HEK293 (cell line): ENCODE data around the gene MUC22.

ENCODE experiments used
- CTCF ChIA-PET: fragments of 350-600 bp; formaldehyde crosslinking; extraction: SDS; loops from one replicate; lab custom pipeline; 2021; ENCODE audit warnings: antibody characterized with exemption; lab: Yijun Ruan, JAX
- POLR2A ChIA-PET: fragments of 300-600 bp; formaldehyde crosslinking; extraction: SDS; loops from one replicate; lab custom pipeline; 2020; ENCODE audit warnings: antibody characterized with exemption, inconsistent platforms; lab: Yijun Ruan, JAX
- H3K27ac ChIP-seq: fragments of 200-500 bp; sonication (Bioruptor generic); 2 replicates; pipeline ENCODE4 v1.5.1; 2014; ENCODE audit warnings: low read depth, low read length, control low read depth, inconsistent platforms; ENCODE audit errors: extremely low read depth
- H3K36me3 ChIP-seq, 2 experiments: fragments of 200-500 bp in 1 of 2; sonication (Bioruptor generic) in 1 of 2; 1 replicate in 1 of 2; 2 replicates in 1 of 2; pipeline ENCODE4 v1.5.1; 2014 to 2017; ENCODE audit warnings: inconsistent platforms in 2 of 2, low read length in 2 of 2; ENCODE audit not compliant: control insufficient read depth in 2 of 2, insufficient read depth in 1 of 2
- H3K4me1 ChIP-seq: fragments of 200-500 bp; sonication (Bioruptor generic); 2 replicates; pipeline ENCODE4 v1.5.1; 2014; ENCODE audit warnings: mild to moderate bottlenecking, low read length, inconsistent platforms; ENCODE audit not compliant: control insufficient read depth, insufficient read depth
- H3K4me3 ChIP-seq: 2 replicates; pipeline ENCODE4 v1.5.1; 2011; ENCODE audit warnings: low read depth, mild to moderate bottlenecking, control low read depth, low read length, moderate library complexity
- H3K9me3 ChIP-seq: fragments of 200-500 bp; sonication (Bioruptor generic); 2 replicates; pipeline ENCODE4 v1.5.1; 2014; ENCODE audit warnings: low read depth, low read length, inconsistent platforms; ENCODE audit not compliant: control insufficient read depth, insufficient read depth
- BCL11B ChIP-seq: fragments of 450-650 bp; formaldehyde crosslinking; IDR thresholded peaks from 2 replicates; pipeline ENCODE4 v1.5.1; 2016; ENCODE audit warnings: low read depth, missing biosample characterization, missing genetic modification characterization
- EGR2 ChIP-seq: fragments of 450-650 bp; formaldehyde crosslinking; IDR thresholded peaks from 2 replicates; pipeline ENCODE4 v1.5.1; 2016; ENCODE audit warnings: low read depth, missing biosample characterization, missing genetic modification characterization
- GLIS1 ChIP-seq: fragments of 450-650 bp; formaldehyde crosslinking; IDR thresholded peaks from 2 replicates; pipeline ENCODE4 v1.5.1; 2016; ENCODE audit warnings: missing biosample characterization, missing genetic modification characterization
- KLF1 ChIP-seq: fragments of 450-650 bp; formaldehyde crosslinking; IDR thresholded peaks from 2 replicates; pipeline ENCODE4 v1.5.1; 2016; ENCODE audit warnings: missing biosample characterization, missing genetic modification characterization
- MYNN ChIP-seq: fragments of 450-650 bp; formaldehyde crosslinking; IDR thresholded peaks from 2 replicates; pipeline ENCODE4 v1.5.1; 2016; ENCODE audit warnings: missing biosample characterization, missing genetic modification characterization, borderline replicate concordance
- MZF1 ChIP-seq: fragments of 450-650 bp; formaldehyde crosslinking; IDR thresholded peaks from 2 replicates; pipeline ENCODE4 v1.5.1; 2017; ENCODE audit warnings: missing biosample characterization, missing genetic modification characterization, borderline replicate concordance
- RBAK ChIP-seq: fragments of 450-650 bp; formaldehyde crosslinking; IDR thresholded peaks from 2 replicates; pipeline ENCODE4 v1.5.1; 2016; ENCODE audit warnings: missing biosample characterization, missing genetic modification characterization
- SCRT2 ChIP-seq: fragments of 450-650 bp; formaldehyde crosslinking; IDR thresholded peaks from 2 replicates; pipeline ENCODE4 v1.5.1; 2016; ENCODE audit warnings: missing biosample characterization, missing genetic modification characterization
- ZBTB7A ChIP-seq: fragments of 450-650 bp; formaldehyde crosslinking; IDR thresholded peaks from 2 replicates; pipeline ENCODE4 v1.5.1; 2016; ENCODE audit warnings: low read depth, missing biosample characterization, missing genetic modification characterization
- ZEB2 ChIP-seq: fragments of 450-650 bp; formaldehyde crosslinking; IDR thresholded peaks from 2 replicates; pipeline ENCODE4 v1.5.1; 2016; ENCODE audit warnings: missing biosample characterization, missing genetic modification characterization
- ZFHX2 ChIP-seq: fragments of 450-650 bp; formaldehyde crosslinking; conservative IDR thresholded peaks from 2 replicates; pipeline ENCODE4 v1.5.1; 2016; ENCODE audit warnings: missing biosample characterization, missing genetic modification characterization
- ZFP41 ChIP-seq: fragments of 450-650 bp; formaldehyde crosslinking; IDR thresholded peaks from 2 replicates; pipeline ENCODE4 v1.5.1; 2016; ENCODE audit warnings: missing biosample characterization, missing genetic modification characterization, borderline replicate concordance
- ZFP69B ChIP-seq: fragments of 450-650 bp; formaldehyde crosslinking; IDR thresholded peaks from 2 replicates; pipeline ENCODE4 v1.5.1; 2016; ENCODE audit warnings: missing biosample characterization, missing genetic modification characterization
- ZNF112 ChIP-seq: fragments of 450-650 bp; formaldehyde crosslinking; IDR thresholded peaks from 2 replicates; pipeline ENCODE4 v1.5.0; 2017; ENCODE audit warnings: missing biosample characterization, missing genetic modification characterization
- ZNF140 ChIP-seq: fragments of 450-650 bp; formaldehyde crosslinking; IDR thresholded peaks from 2 replicates; pipeline ENCODE4 v1.5.1; 2016; ENCODE audit warnings: missing biosample characterization, missing genetic modification characterization
- ZNF175 ChIP-seq: fragments of 450-650 bp; formaldehyde crosslinking; IDR thresholded peaks from 2 replicates; pipeline ENCODE4 v1.5.1; 2016; ENCODE audit warnings: missing biosample characterization, missing genetic modification characterization
- ZNF221 ChIP-seq: fragments of 450-650 bp; formaldehyde crosslinking; IDR thresholded peaks from 2 replicates; pipeline ENCODE4 v1.5.1; 2017; ENCODE audit warnings: missing biosample characterization, missing genetic modification characterization, borderline replicate concordance
- ZNF248 ChIP-seq: fragments of 450-650 bp; formaldehyde crosslinking; IDR thresholded peaks from 2 replicates; pipeline ENCODE4 v1.5.1; 2017; ENCODE audit warnings: missing biosample characterization, missing genetic modification characterization
- ZNF266 ChIP-seq: fragments of 450-650 bp; formaldehyde crosslinking; IDR thresholded peaks from 2 replicates; pipeline ENCODE4 v1.5.1; 2016; ENCODE audit warnings: missing biosample characterization, missing genetic modification characterization, low read depth
- ZNF311 ChIP-seq: fragments of 450-650 bp; formaldehyde crosslinking; IDR thresholded peaks from 2 replicates; pipeline ENCODE4 v1.5.1; 2017; ENCODE audit warnings: missing biosample characterization, missing genetic modification characterization, borderline replicate concordance
- ZNF324 ChIP-seq: fragments of 450-650 bp; formaldehyde crosslinking; IDR thresholded peaks from 2 replicates; pipeline ENCODE4 v1.5.1; 2016; ENCODE audit warnings: missing biosample characterization, missing genetic modification characterization
- ZNF394 ChIP-seq: fragments of 450-650 bp; formaldehyde crosslinking; IDR thresholded peaks from 2 replicates; pipeline ENCODE4 v1.5.1; 2016; ENCODE audit warnings: missing biosample characterization, missing genetic modification characterization, mild to moderate bottlenecking, moderate library complexity, borderline replicate concordance
- ZNF416 ChIP-seq: fragments of 450-650 bp; formaldehyde crosslinking; IDR thresholded peaks from 2 replicates; pipeline ENCODE4 v1.5.1; 2016; ENCODE audit warnings: missing biosample characterization, missing genetic modification characterization
- ZNF48 ChIP-seq: fragments of 450-650 bp; formaldehyde crosslinking; IDR thresholded peaks from 2 replicates; pipeline ENCODE4 v1.5.1; 2016; ENCODE audit warnings: missing biosample characterization, missing genetic modification characterization
- ZNF501 ChIP-seq: fragments of 450-650 bp; formaldehyde crosslinking; IDR thresholded peaks from 2 replicates; pipeline ENCODE4 v1.5.1; 2016; ENCODE audit warnings: missing biosample characterization, missing genetic modification characterization
- ZNF510 ChIP-seq: fragments of 450-650 bp; formaldehyde crosslinking; IDR thresholded peaks from 2 replicates; pipeline ENCODE4 v1.5.1; 2018; ENCODE audit warnings: mild to moderate bottlenecking, missing genetic modification characterization, missing biosample characterization; ENCODE audit not compliant: insufficient replicate concordance
- ZNF514 ChIP-seq: fragments of 450-650 bp; formaldehyde crosslinking; IDR thresholded peaks from 2 replicates; pipeline ENCODE4 v1.5.1; 2016; ENCODE audit warnings: missing biosample characterization, missing genetic modification characterization
- ZNF561 ChIP-seq: fragments of 450-650 bp; IDR thresholded peaks from 2 replicates; pipeline ENCODE4 v1.5.1; 2018; ENCODE audit warnings: missing biosample characterization, missing genetic modification characterization, borderline replicate concordance
- ZNF600 ChIP-seq: fragments of 450-650 bp; formaldehyde crosslinking; IDR thresholded peaks from 2 replicates; pipeline ENCODE4 v1.5.1; 2016; ENCODE audit warnings: missing biosample characterization, missing genetic modification characterization
- ZNF610 ChIP-seq: fragments of 450-650 bp; formaldehyde crosslinking; IDR thresholded peaks from 2 replicates; pipeline ENCODE4 v1.5.1; 2016; ENCODE audit warnings: missing biosample characterization, missing genetic modification characterization, borderline replicate concordance
- ZNF621 ChIP-seq: fragments of 450-650 bp; formaldehyde crosslinking; IDR thresholded peaks from 2 replicates; pipeline ENCODE4 v1.5.1; 2017; ENCODE audit warnings: missing biosample characterization, missing genetic modification characterization
- ZNF623 ChIP-seq: fragments of 450-650 bp; formaldehyde crosslinking; IDR thresholded peaks from 2 replicates; pipeline ENCODE4 v1.5.1; 2016; ENCODE audit warnings: missing biosample characterization, missing genetic modification characterization
- ZNF629 ChIP-seq: fragments of 450-650 bp; formaldehyde crosslinking; IDR thresholded peaks from 2 replicates; pipeline ENCODE4 v1.5.1; 2017; ENCODE audit warnings: missing biosample characterization, missing genetic modification characterization
- ZNF658 ChIP-seq: fragments of 450-650 bp; formaldehyde crosslinking; IDR thresholded peaks from 2 replicates; pipeline ENCODE4; 2016; ENCODE audit warnings: missing biosample characterization, missing genetic modification characterization
- ZNF660 ChIP-seq: fragments of 450-650 bp; IDR thresholded peaks from 2 replicates; pipeline ENCODE4 v1.5.1; 2018; ENCODE audit warnings: missing biosample characterization, mild to moderate bottlenecking, missing genetic modification characterization
- ZNF768 ChIP-seq: fragments of 450-650 bp; formaldehyde crosslinking; IDR thresholded peaks from 2 replicates; pipeline ENCODE4 v1.5.1; 2018; ENCODE audit warnings: missing biosample characterization, mild to moderate bottlenecking, missing genetic modification characterization
- ZNF777 ChIP-seq: fragments of 450-650 bp; formaldehyde crosslinking; IDR thresholded peaks from 2 replicates; pipeline ENCODE4 v1.5.1; 2017; ENCODE audit warnings: missing biosample characterization, missing genetic modification characterization, borderline replicate concordance
- ZNF785 ChIP-seq: fragments of 450-650 bp; formaldehyde crosslinking; IDR thresholded peaks from 2 replicates; pipeline ENCODE4 v1.5.1; 2016; ENCODE audit warnings: missing biosample characterization, missing genetic modification characterization
- ZNF792 ChIP-seq: fragments of 450-650 bp; formaldehyde crosslinking; IDR thresholded peaks from 2 replicates; pipeline ENCODE4 v1.5.1; 2016; ENCODE audit warnings: missing biosample characterization, missing genetic modification characterization
- ZSCAN30 ChIP-seq: fragments of 450-650 bp; IDR thresholded peaks from 2 replicates; pipeline ENCODE4 v1.5.1; 2018; ENCODE audit warnings: missing biosample characterization, mild to moderate bottlenecking, missing genetic modification characterization, moderate library complexity
- ZXDB ChIP-seq: fragments of 450-650 bp; formaldehyde crosslinking; IDR thresholded peaks from 2 replicates; pipeline ENCODE4 v1.5.1; 2016; ENCODE audit warnings: missing biosample characterization, missing genetic modification characterization
- TF ChIP-seq, protein P1 (sequence below): fragments of 450-650 bp; formaldehyde crosslinking; IDR thresholded peaks from 2 replicates; pipeline ENCODE4 v1.5.1; 2017; ENCODE audit warnings: missing biosample characterization, missing genetic modification characterization
- TF ChIP-seq, protein P2 (sequence below): fragments of 450-650 bp; formaldehyde crosslinking; IDR thresholded peaks from 2 replicates; pipeline ENCODE4 v1.5.1; 2016; ENCODE audit warnings: missing biosample characterization, missing genetic modification characterization

Gene MUC22

DNA sequence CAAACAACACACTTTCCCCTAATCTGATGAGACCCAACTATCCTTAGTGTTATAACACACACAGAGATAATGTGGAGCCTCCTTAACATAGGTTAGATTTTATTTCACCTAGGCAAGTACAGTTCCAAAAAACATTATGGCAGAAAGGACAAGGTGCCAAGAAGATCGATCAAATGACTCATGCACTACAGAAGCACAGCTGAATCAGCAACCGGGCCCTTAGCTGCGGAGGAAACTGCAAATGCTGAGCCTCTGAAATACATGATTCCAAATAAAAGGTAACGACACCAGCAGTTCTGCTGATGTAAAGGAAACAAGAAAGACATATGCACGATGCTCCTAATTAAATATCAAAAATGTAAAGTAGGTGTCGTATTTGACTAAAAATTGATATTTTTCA lies 46.6 kb upstream of the MUC22 start:
- H3K9me3 ChIP-seq, result no peaks in the 10 kb centered on the region
- H3K36me3 ChIP-seq, result no peaks in the 10 kb centered on the region
- H3K4me3 ChIP-seq, result no peak overlapping the region
- no peak for TF ChIP-seq ZSCAN30 (tag by site-specific recombination)
- TF ChIP-seq ZNF324 (tag by site-specific recombination), result no peak
- TF ChIP-seq ZNF600, result no peak
- no peak for TF ChIP-seq ZNF221
- TF ChIP-seq RBAK (tag by site-specific recombination), result no peak
- TF ChIP-seq ZNF510 (tag by site-specific recombination), result no peak
- TF ChIP-seq ZNF610, result no peak
- TF ChIP-seq ZNF658 (tag by site-specific recombination), result no peak
- TF ChIP-seq ZNF792 (tag by site-specific recombination), result no peak
- TF ChIP-seq ZNF266 (tag by site-specific recombination), result no peak
- TF ChIP-seq ZNF785 (tag by site-specific recombination), result no peak
- no peak for TF ChIP-seq ZFP69B (tag by site-specific recombination)
- no peak for TF ChIP-seq ZNF777 (tag by site-specific recombination)
- no peak for TF ChIP-seq ZXDB (tag by site-specific recombination)
- no peak for TF ChIP-seq ZNF311 (tag by site-specific recombination)
- ChIA-PET POLR2A (no interaction called here), CTCF (interaction anchor here (0.7 kb wide), 1 partner anchor 40 kb away, joined by 3 read pairs; no protein-coding TSS in a partner anchor)
- H3K27ac ChIP-seq, result no peak overlapping the region
- H3K4me1 ChIP-seq, result peaks cover 2% of the 10 kb centered on the region; the same call in 1 of the 2 replicates

DNA sequence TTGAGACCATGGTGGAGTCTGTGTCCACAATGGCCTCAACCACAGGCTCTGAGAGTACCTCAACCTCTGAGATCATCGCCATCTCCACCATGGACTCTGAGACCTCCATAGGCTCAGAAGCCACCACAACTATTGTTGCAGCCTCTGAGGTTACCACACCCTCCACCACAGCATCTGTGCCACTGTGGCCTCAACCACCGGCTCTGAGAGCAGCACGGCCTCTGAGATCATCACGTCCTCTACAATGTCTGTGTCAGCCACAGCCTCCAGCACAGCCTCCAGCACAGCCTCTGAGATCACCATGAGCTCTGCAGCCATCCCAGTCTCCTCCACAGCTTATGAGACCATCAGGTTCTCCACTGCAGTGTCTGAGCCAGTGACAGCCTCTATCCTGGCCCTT lies 46.2 kb upstream of the MUC22 start:
- H3K27ac ChIP-seq, result no peak overlapping the region
- CTCF ChIA-PET, result no interaction called here

DNA sequence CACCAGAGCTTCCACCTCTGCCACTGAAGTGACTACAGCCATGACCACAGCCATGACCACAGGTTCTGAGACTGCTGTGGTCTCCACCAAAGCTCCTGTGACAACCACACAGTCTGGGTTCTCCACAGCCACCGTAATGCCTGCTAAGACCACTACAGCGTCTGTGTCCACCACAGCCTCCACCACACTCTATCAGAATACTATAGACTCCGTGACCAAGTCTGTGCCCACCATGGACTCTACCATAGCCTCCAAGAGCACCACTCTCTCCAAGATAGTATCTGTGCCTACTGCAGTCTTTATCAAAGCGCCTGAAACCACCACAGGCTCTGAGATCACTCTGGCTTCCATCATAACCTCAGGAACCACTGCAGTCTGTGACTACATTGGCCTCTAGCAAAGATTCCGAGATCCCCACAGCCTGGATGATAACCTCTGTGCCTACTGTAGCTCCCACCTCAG lies 45.1 kb upstream of the MUC22 start:
- Histone ChIP-seq H3K4me1 (peaks cover 2% of the 10 kb centered on the region; the same call in 1 of the 2 replicates), H3K36me3 (no peaks in the 10 kb centered on the region), H3K4me3 (no peak overlapping the region), H3K27ac (no peak overlapping the region), H3K9me3 (no peaks in the 10 kb centered on the region)
- CTCF ChIA-PET, result no interaction called here
- POLR2A ChIA-PET, result no interaction called here
- no peak for TF ChIP-seq ZNF621 (tag by site-specific recombination)
- no peak for TF ChIP-seq ZNF175 (tag by site-specific recombination)
- no peak for TF ChIP-seq ZNF623
- no peak for TF ChIP-seq ZNF48
- TF ChIP-seq ZNF248 (tag by site-specific recombination), result no peak
- TF ChIP-seq ZNF416 (tag by site-specific recombination), result no peak
- TF ChIP-seq ZSCAN30 (tag by site-specific recombination), result no peak
- TF ChIP-seq ZNF561 (tag by site-specific recombination), result no peak
- TF ChIP-seq ZNF501 (tag by site-specific recombination), result no peak
- TF ChIP-seq KLF1 (tag by site-specific recombination), result no peak
- TF ChIP-seq, protein P1, sequence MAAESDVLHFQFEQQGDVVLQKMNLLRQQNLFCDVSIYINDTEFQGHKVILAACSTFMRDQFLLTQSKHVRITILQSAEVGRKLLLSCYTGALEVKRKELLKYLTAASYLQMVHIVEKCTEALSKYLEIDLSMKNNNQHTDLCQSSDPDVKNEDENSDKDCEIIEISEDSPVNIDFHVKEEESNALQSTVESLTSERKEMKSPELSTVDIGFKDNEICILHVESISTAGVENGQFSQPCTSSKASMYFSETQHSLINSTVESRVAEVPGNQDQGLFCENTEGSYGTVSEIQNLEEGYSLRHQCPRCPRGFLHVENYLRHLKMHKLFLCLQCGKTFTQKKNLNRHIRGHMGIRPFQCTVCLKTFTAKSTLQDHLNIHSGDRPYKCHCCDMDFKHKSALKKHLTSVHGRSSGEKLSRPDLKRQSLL, result no peak
- TF ChIP-seq SCRT2 (tag by site-specific recombination), result no peak
- no peak for TF ChIP-seq GLIS1 (tag by site-specific recombination)
- TF ChIP-seq RBAK (tag by site-specific recombination), result no peak
- TF ChIP-seq ZBTB7A (tag by site-specific recombination), result no peak

More for the DNA sequence above, 46.2 kb upstream of the MUC22 start:
- Histone ChIP-seq H3K4me1 (peaks cover 2% of the 10 kb centered on the region; the same call in 1 of the 2 replicates), H3K4me3 (no peak overlapping the region), H3K36me3 (no peaks in the 10 kb centered on the region), H3K9me3 (no peaks in the 10 kb centered on the region)
- POLR2A ChIA-PET, result no interaction called here
- TF ChIP-seq BCL11B (tag by site-specific recombination), result no peak
- TF ChIP-seq ZFP41 (tag by site-specific recombination), result no peak
- no peak for TF ChIP-seq ZNF660 (tag by site-specific recombination)
- no peak for TF ChIP-seq ZNF112 (tag by site-specific recombination)
- TF ChIP-seq ZNF140, result no peak
- TF ChIP-seq ZNF777 (tag by site-specific recombination), result no peak
- no peak for TF ChIP-seq ZNF394 (tag by site-specific recombination)
- no peak for TF ChIP-seq EGR2 (tag by site-specific recombination)
- TF ChIP-seq MYNN (tag by site-specific recombination), result no peak
- no peak for TF ChIP-seq ZNF629 (tag by site-specific recombination)
- no peak for TF ChIP-seq ZEB2 (tag by site-specific recombination)
- no peak for TF ChIP-seq MZF1 (tag by site-specific recombination)
- TF ChIP-seq ZNF311 (tag by site-specific recombination), result no peak
- TF ChIP-seq, protein P2, sequence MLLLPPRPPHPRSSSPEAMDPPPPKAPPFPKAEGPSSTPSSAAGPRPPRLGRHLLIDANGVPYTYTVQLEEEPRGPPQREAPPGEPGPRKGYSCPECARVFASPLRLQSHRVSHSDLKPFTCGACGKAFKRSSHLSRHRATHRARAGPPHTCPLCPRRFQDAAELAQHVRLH (tag by site-specific recombination), result no peak
- TF ChIP-seq ZFHX2 (tag by site-specific recombination), result no peak
- no peak for TF ChIP-seq ZNF221
- no peak for TF ChIP-seq ZNF514 (tag by site-specific recombination)
- TF ChIP-seq SCRT2 (tag by site-specific recombination), result no peak
- TF ChIP-seq ZNF768 (tag by site-specific recombination), result no peak
